Stimulated activated CD4-positive, alpha-beta T cell treated with anti-CD3 and anti-CD28 coated beads, Interleukin-1b, Interleukin-23, amount 100 ng/mL, for 1 hour (primary cell): Measurements from ENCODE around the gene LENEP.

Experiments
- DNase-seq, 2 donors: peaks; one replicate each; pipeline ENCODE4 v3.0.0-alpha.2; 2020; ENCODE audit warnings: low read depth in 2 of 2

Gene LENEP

DNA sequence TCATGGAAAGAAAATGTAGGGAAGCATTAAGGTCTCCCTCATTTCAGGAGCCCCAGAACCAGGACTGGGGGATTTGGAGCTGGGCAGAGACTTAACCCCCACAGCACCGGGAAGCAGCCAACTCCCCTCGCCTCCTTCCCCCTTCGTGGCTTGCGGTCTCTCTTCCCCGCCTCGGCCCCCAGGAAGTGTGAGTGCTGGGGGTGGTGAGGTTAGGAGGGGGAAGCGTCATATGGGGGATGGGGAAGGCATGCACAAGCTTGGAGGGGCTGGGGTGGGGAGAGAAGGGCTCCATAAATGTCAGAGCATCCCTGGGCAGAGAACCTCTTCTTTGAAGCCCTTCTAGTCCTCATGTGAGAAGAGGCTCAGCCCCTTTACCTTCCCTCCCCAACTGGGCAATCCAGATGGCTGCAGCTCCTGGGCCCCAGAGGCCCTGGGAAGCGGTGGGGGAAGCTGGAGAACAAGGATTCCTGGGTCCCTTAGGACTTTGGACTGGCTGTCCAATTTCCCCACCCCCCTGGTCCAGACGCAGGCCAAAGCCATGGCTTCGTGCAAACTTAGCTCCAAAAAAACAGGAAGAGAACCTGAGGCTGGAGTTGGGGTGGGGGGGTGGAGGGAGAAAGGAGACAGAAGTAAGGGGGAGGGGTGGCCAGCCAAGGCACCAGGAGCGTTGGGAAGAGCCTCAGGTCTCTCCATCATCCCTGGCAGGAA, 17.0 kb downstream of the LENEP start:
- no peak for DNase-seq

GRCh38 chr1:155011004-155011416, 17.6 kb downstream of the LENEP start:
- no peak for DNase-seq

GRCh38 chr1:155011437-155012025, 18.1 kb downstream of the LENEP start:
- DNase-seq: no peak

GRCh38 chr1:155012026-155012546, 18.7 kb downstream of the LENEP start:
- DNase-seq: no peak

DNA sequence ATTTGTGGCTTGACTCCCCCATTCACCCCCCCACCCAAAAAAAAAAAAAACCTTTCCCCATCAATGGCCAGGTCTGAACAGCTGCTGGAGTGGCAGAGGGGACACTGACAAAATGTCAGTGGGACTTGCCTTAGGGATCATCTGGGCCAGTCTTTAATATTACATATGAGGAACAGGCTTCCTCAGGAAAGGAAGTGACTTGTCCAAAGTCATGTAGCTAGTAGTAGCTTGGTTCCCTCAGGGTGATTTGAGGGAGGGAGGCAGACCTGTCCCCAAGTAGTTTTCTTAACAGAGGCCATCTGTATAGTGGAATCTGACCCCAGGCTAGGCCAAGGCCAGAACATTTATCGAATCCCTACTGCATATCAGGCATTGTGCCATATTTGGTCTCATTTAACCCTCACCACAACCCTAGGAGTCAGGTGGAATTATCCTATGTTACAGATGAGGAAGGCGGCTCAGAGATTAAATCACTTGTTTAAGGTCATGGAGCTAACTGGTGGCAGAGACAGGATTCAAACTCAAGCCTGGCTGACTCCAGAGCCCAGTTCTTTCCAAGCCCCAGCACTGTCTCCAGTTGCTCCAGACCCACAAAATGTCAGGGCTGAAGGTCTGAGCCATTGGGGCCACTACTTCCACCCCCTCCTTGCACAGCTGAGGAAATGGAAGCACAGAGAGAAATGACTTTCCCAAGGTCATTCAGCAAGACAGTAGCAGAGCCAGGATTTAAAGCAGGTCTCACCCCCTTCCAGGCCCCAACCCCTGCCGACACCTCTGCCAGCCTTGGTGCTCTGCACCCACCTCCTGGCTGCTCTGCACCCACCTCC, 19.6 kb downstream of the LENEP start:
- no peak for DNase-seq

DNA sequence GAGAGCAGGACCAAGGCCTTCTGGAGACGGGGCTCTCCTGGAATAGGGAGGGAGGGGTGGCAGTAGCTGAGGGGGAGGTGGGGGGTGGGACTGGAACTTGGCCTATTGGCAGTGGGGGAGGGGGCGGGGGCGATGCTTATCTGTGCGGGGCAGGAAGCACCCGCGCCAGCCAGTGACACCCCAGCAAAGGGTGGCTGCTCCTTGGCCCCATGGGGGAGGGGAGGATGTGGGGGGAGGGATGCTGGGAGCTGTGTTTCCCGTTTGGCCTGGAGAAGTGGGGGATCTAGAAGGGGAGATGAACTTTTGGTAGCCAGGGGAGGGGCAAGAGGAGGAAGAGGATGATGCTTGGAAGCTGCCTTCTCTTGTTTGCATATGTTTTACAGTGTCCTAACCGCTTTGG, 20.2 kb downstream of the LENEP start:
- no peak for DNase-seq

GRCh38 chr1:155014709-155015508, 21.5 kb downstream of the LENEP start:
- no peak for DNase-seq

DNA sequence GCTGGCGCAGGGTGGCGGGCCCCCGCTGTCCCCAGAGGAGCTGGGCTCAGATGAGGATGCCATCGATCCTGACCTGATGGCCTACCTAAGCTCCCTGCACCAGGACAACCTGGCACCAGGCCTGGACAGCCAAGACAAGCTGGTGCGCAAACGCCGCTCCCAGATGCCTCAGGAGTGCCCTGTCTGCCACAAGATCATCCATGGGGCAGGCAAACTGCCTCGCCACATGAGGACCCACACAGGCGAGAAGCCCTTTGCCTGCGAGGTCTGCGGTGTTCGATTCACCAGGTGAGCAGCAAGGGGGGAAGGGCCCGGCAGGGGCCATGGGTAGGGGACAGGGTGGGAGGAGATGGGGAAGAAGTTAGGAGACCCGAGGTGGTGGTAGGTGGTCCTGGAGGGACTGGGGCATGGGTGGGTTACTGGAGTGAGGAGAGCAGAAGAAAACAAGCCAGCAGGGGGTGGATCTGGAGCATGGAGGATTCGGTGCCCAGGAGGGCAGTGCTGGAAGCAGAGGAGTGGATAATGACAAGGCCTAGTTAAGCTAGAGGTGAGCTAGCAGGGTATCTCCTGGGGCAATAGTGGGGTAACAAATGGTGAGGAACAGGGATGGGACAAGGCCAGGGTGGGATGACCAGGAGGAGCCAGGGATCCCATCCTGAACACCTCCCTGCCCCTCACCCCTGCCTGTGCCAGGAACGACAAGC, 22.3 kb downstream of the LENEP start:
- DNase-seq: no peak

GRCh38 chr1:155016231-155016831, 22.9 kb downstream of the LENEP start:
- no peak for DNase-seq

GRCh38 chr1:155017041-155017945, 23.9 kb downstream of the LENEP start:
- DNase-seq: peak; percentile 80 to 85

DNA sequence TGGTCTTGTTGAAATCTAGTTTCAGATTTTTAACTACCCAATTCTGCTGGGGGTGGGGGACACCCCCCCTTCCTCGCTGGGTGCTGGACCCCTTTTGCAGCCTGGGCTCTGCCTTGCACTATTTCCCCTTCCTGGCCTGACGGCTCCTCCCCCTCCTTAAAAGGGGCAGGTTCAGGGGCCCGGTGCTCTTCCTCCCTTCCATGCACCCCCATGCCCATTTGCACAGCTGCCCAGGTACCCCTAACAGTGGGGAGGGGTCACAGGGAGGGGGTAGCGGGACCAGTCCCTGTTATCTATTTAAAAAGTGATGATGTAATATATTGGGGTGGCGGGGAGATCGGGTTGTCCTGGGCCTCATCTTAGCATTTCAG, 24.5 kb downstream of the LENEP start:
- DNase-seq: no peak

GRCh38 chr1:155018617-155019348, 25.4 kb downstream of the LENEP start:
- DNase-seq: no peak

GRCh38 chr1:155019377-155020245, 26.2 kb downstream of the LENEP start:
- DNase-seq: no peak

- DNase-seq: no peak
These were observed 28.9 kb downstream of the LENEP start for GRCh38 chr1:155022136-155022926.

DNA sequence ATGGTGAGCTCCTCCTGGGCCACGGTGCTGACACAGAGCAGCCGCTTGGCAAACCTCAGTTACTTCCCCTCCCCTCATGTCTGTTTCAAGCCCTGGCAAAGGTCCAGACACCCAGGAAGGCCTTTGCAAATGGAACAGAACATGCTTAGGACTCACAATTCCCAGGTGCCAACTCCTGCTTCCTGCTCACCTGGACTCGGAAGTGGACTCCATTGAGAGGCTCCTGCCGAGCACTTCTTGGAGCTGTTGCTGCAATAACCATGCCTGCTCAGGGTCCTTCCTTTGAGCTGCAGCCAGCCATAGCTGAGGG, 29.5 kb downstream of the LENEP start:
- DNase-seq: no peak

DNA sequence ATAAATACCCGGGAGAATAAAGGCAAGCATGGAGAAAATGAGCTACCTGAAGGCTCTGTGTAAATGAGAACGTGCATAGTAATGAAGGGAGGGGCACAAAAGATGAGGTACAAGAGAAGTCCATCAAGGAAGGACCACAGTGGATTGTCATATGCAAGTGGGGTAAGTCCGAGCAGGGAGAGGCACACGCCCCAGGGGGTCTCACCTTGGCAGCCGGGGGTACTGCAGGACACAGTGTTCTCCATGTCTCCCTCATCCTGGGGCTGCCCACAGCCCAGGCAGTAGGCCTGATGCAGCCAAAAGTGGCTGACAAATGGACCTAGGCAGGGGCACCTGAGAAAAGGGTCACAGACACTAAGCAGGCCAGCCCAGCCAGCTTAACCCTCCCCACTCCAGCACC, 30.2 kb downstream of the LENEP start:
- DNase-seq: no peak

GRCh38 chr1:155024315-155024714, 30.9 kb downstream of the LENEP start:
- DNase-seq: no peak
